ENCODE data around the gene AKIRIN2. TPM values are rescaled to one million over a fixed set of nuclear protein-coding genes. Genes with fewer than 3 reads are reported as not detected.

The AKIRIN2 gene
- total and polyA plus RNA-seq, 2 experiments from 2014 or later, result 24.2 to 49.6 TPM

- no peaks in the 10 kb centered on the region for H3K9me3 ChIP-seq (ENCODE audit: low read depth)
- no peak overlapping the region for H2AFZ ChIP-seq
- H3K27ac ChIP-seq, result no peak overlapping the region
- TF ChIP-seq EZH2phosphoT487 (IDR thresholded peaks at IDR 0.05; ENCODE audit: low read depth, severe bottlenecking, unreplicated experiment), result no peak
- H3K4me3 ChIP-seq, result no peak overlapping the region
- no peaks in the 10 kb centered on the region for H3K27me3 ChIP-seq
- H3K4me2 ChIP-seq, result no peak overlapping the region
- no peaks in the 10 kb centered on the region for H3K36me3 ChIP-seq (replicated peaks; ENCODE audit: insufficient read depth, low read depth)
- WGBS (ENCODE audit: low lambda C conversion rate, missing lambda C conversion rate), result 76% methylated on average over 3 of the region's 3 CpGs
- DNase-seq (ENCODE audit: low spot score), result no peak
- H4K20me1 ChIP-seq (ENCODE audit: insufficient read depth, poor library complexity, severe bottlenecking), result no peaks in the 10 kb centered on the region
- no peaks in the 10 kb centered on the region for H3K4me1 ChIP-seq (ENCODE audit: insufficient read depth)
- H3K9me2 ChIP-seq (replicated peaks; ENCODE audit: insufficient read depth), result no peaks in the 10 kb centered on the region
- no peaks in the 10 kb centered on the region for H3K79me2 ChIP-seq
These were observed 36.0 kb upstream of the AKIRIN2 start for GRCh38 chr6:87738000-87738399.

- 68% methylated on average over 3 of the region's 5 CpGs for WGBS (ENCODE audit: low lambda C conversion rate, missing lambda C conversion rate)
- H3K27ac ChIP-seq, result peak overlapping the region; percentile 2
- H3K4me3 ChIP-seq, result no peak overlapping the region
- H3K9me2 ChIP-seq (replicated peaks; ENCODE audit: insufficient read depth), result no peaks in the 10 kb centered on the region
- TF ChIP-seq EZH2phosphoT487 (IDR thresholded peaks at IDR 0.05; ENCODE audit: low read depth, severe bottlenecking, unreplicated experiment) (no peak), EZH2 (IDR thresholded peaks at IDR 0.05; ENCODE audit: borderline replicate concordance) (no peak)
- no peak overlapping the region for H3K4me2 ChIP-seq
- no peaks in the 10 kb centered on the region for H3K79me2 ChIP-seq
- H3K4me1 ChIP-seq (ENCODE audit: insufficient read depth), result peaks cover 5% of the 10 kb centered on the region
- no peaks in the 10 kb centered on the region for H3K27me3 ChIP-seq
- H4K20me1 ChIP-seq (ENCODE audit: insufficient read depth, poor library complexity, severe bottlenecking), result no peaks in the 10 kb centered on the region
- H3K9me3 ChIP-seq (ENCODE audit: low read depth), result no peaks in the 10 kb centered on the region
- DNase-seq (ENCODE audit: low spot score), result no peak
- H2AFZ ChIP-seq, result no peak overlapping the region
- no peaks in the 10 kb centered on the region for H3K36me3 ChIP-seq (replicated peaks; ENCODE audit: insufficient read depth, low read depth)
These were observed 34.9 kb upstream of the AKIRIN2 start for GRCh38 chr6:87736809-87737540.

GRCh38 chr6:87731818-87732661, 30.0 kb upstream of the AKIRIN2 start:
- WGBS (ENCODE audit: low lambda C conversion rate, missing lambda C conversion rate), result 74% methylated on average over 4 of the region's 4 CpGs
- Histone ChIP-seq H3K36me3 (replicated peaks; ENCODE audit: insufficient read depth, low read depth) (no peaks in the 10 kb centered on the region), H3K4me2 (peak overlapping the region; percentile 28), H3K9me3 (ENCODE audit: low read depth) (no peaks in the 10 kb centered on the region), H3K4me1 (ENCODE audit: insufficient read depth) (peaks cover 9% of the 10 kb centered on the region), H3K27me3 (no peaks in the 10 kb centered on the region), H3K27ac (peak overlapping the region; percentile 61), H3K4me3 (no peak overlapping the region), H3K9me2 (replicated peaks; ENCODE audit: insufficient read depth) (no peaks in the 10 kb centered on the region), H4K20me1 (ENCODE audit: insufficient read depth, poor library complexity, severe bottlenecking) (no peaks in the 10 kb centered on the region), H3K79me2 (no peaks in the 10 kb centered on the region), H2AFZ (no peak overlapping the region)
- DNase-seq (ENCODE audit: low spot score), result peak; percentile 73
- no peak for TF ChIP-seq EZH2 (IDR thresholded peaks at IDR 0.05; ENCODE audit: borderline replicate concordance)
- TF ChIP-seq EZH2phosphoT487 (IDR thresholded peaks at IDR 0.05; ENCODE audit: low read depth, severe bottlenecking, unreplicated experiment), result no peak
- no peak for TF ChIP-seq CTCF (IDR thresholded peaks at IDR 0.05; ENCODE audit: poor library complexity)

GRCh38 chr6:87731080-87731479, 29.0 kb upstream of the AKIRIN2 start:
- Histone ChIP-seq H3K4me2 (no peak overlapping the region), H3K9me3 (ENCODE audit: low read depth) (no peaks in the 10 kb centered on the region), H3K79me2 (no peaks in the 10 kb centered on the region), H3K9me2 (replicated peaks; ENCODE audit: insufficient read depth) (no peaks in the 10 kb centered on the region), H3K4me1 (ENCODE audit: insufficient read depth) (peaks cover 9% of the 10 kb centered on the region), H3K27me3 (no peaks in the 10 kb centered on the region), H3K4me3 (no peak overlapping the region), H3K27ac (no peak overlapping the region), H2AFZ (no peak overlapping the region), H4K20me1 (ENCODE audit: insufficient read depth, poor library complexity, severe bottlenecking) (no peaks in the 10 kb centered on the region), H3K36me3 (replicated peaks; ENCODE audit: insufficient read depth, low read depth) (no peaks in the 10 kb centered on the region)
- TF ChIP-seq EZH2phosphoT487 (IDR thresholded peaks at IDR 0.05; ENCODE audit: low read depth, severe bottlenecking, unreplicated experiment) (no peak), CTCF (IDR thresholded peaks at IDR 0.05; ENCODE audit: poor library complexity) (no peak), EZH2 (IDR thresholded peaks at IDR 0.05; ENCODE audit: borderline replicate concordance) (no peak)
- DNase-seq (ENCODE audit: low spot score), result no peak
